NCI-H82 (cell line): ENCODE data around the gene CX3CL1.
A peak's percentile ranks its signal among the peaks of the same experiment; 100 is the strongest.

Source experiments
- DNase-seq: peaks from one replicate; lab custom pipeline; 2025; lab: John Stamatoyannopoulos, UW

CX3CL1 gene

GRCh38 chr16:57405097-57405496, 32.8 kb downstream of the CX3CL1 start:
- no peak for DNase-seq

GRCh38 chr16:57406881-57407280, 34.6 kb downstream of the CX3CL1 start:
- no peak for DNase-seq

GRCh38 chr16:57407521-57408353, 35.4 kb downstream of the CX3CL1 start:
- no peak for DNase-seq

- DNase-seq, result no peak
Measured at GRCh38 chr16:57409065-57409464, 36.8 kb downstream of the CX3CL1 start.

- DNase-seq, result peak; percentile 81
Measured at GRCh38 chr16:57409870-57410587, 37.7 kb downstream of the CX3CL1 start.

DNA sequence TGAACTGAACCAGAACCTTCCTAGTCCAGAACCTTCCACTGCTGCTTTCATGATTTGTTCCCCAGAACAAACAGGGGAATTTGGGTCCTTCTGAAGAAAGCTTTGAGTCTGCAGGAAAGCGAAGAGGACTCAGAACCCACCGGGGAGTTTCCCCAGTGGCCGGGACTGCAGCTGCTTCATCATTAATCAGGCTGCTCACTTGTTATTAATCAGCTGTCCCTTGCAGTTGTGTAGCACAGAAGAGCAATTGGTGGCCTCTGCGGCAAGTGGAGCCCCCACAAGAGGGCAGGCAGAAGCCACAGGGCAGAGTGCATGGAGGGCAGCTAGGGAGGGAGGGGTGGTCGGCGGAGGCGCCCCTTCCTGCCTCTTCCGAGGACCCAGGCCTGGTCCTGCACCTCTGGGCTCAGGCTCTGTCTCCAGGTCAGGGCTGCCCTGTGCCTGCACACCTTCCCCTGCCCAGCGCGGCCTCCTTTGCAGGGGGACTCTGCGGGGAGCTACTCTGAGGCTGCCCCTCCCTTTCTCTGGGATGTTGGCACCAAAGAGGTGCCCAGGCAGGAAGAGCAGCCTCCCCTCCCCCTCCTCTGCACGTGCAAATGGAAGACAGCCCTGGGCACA, 39.2 kb downstream of the CX3CL1 start:
- no peak for DNase-seq

- no peak for DNase-seq
Measured at GRCh38 chr16:57412584-57412983, 40.3 kb downstream of the CX3CL1 start.

DNA sequence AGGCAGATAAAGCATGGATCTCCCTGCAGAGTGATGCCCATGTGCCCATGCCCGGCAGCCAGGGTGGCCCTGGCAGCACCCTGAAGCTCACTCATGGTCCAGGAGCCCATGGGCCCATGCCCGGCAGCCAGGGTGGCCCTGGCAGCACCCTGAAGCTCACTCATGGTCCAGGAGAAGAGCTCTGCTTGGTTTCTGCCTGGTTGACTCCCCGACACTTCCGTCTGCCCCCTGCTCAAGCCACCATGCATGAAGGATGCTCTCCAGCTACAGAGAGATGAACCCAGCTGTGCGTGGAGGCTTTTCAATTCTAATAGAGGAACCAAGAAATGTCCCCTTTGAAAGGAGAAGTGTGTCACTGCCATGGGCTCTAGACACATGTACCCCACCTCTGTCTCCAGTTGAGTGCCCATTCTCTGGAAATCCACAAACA, 41.0 kb downstream of the CX3CL1 start:
- no peak for DNase-seq

DNA sequence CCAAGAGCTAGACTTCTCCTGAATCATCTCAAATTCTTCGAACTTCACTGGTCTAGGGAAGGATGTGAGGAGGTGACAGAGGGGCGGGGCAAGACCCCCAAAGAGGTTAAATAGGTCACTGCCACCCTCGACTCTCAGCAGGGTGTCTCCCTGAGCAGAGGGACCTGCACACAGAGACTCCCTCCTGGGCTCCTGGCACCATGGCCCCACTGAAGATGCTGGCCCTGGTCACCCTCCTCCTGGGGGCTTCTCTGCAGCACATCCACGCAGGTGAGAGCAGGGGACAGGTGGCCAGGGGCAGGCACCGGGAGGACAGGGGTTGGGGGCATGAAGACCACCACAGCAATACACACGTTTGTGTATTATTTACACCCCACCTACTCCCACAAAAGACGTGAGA, 41.4 kb downstream of the CX3CL1 start:
- DNase-seq, result no peak

GRCh38 chr16:57416084-57416483, 43.8 kb downstream of the CX3CL1 start:
- no peak for DNase-seq

- DNase-seq, result no peak
Measured at GRCh38 chr16:57419506-57419905, 47.2 kb downstream of the CX3CL1 start.

- peak; percentile 69 for DNase-seq
Measured at GRCh38 chr16:57422026-57422944, 50.0 kb downstream of the CX3CL1 start.

DNA sequence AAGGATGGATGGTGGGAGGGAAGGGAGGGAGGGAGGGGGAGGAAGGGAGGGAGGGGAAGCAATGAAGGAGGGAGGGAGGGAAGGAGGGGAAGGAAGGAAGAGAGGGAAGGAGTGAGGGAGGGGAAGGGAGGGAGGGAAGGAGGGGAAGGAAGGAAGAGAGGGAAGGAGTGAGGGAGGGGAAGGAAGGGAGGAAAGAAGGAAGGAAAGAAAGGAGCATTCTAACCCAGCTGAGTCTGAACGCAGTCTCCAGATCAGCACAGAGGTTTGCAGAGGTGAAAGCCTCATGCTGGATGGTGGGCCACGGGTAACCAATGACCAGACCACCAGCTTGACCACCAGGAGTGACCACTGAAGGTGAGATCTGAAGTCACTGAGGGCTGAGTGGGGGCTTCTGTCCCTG, 50.9 kb downstream of the CX3CL1 start:
- DNase-seq, result no peak

DNA sequence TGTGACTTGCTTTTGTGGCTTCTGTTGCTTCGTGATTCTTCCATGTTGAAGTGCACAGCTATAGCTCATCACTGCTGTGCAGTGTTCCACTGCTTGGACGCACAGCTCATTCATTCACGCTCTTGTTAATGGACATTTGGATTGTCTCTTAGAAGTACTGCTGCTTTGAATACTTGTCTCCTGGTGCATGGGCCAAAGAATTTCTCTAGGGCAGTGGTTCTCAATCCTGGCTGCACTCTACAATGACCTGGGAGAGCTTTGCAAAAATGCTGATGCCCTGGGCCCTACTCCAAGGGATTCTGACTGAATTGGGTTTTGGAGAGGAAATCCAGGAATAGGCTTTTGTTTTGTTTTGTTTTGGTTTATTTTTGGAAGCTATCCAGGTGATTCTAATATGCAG, 52.3 kb downstream of the CX3CL1 start:
- DNase-seq, result no peak

- DNase-seq, result no peak
Measured at GRCh38 chr16:57426356-57426755, 54.1 kb downstream of the CX3CL1 start.

- DNase-seq, result peak; percentile 90
Measured at GRCh38 chr16:57427307-57427706, 55.0 kb downstream of the CX3CL1 start.

- DNase-seq, result peak; percentile 94
Measured at GRCh38 chr16:57427824-57428223, 55.5 kb downstream of the CX3CL1 start.

- DNase-seq, result no peak
Measured at GRCh38 chr16:57430955-57431354, 58.7 kb downstream of the CX3CL1 start.

DNA sequence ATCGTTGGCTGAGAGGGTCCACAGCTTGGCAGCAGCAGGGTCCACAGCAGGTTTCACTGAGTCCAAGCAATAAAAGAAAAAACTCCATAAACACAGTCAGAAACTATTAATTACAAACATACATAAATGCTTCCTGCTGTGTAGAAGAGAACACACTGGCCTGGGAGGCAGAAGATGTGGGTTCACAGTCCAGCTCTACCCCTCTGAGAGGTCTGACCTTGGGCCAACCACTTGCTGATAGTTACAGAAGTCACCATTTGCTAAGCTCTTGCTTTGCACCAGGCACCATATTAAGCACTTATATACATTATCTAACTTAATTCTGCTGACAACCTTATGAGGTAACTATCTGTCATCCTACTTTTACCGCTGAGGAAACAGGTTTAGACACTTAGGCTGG, 60.2 kb downstream of the CX3CL1 start:
- no peak for DNase-seq

- no peak for DNase-seq
Measured at GRCh38 chr16:57432989-57433388, 60.7 kb downstream of the CX3CL1 start.

- no peak for DNase-seq
Measured at GRCh38 chr16:57434003-57434402, 61.7 kb downstream of the CX3CL1 start.
